Brain microvascular endothelial cell (primary cell): ENCODE measurements around the gene MLLT6.

Source experiments
- DNase-seq: peaks from one replicate; pipeline ENCODE4 v3.0.0-alpha.2; 2020
- H3K27ac ChIP-seq: fragments of 250-450 bp; sonication (Bioruptor Pico); 2 replicates; pipeline ENCODE4 v1.5.1; 2020; ENCODE audit warnings: mild to moderate bottlenecking, moderate library complexity
- H3K27me3 ChIP-seq: fragments of 250-450 bp; sonication (Bioruptor Pico); replicated peaks from 2 replicates; pipeline ENCODE4 v1.5.1; 2020; ENCODE audit warnings: mild to moderate bottlenecking
- H3K36me3 ChIP-seq: fragments of 250-450 bp; sonication (Bioruptor Pico); replicated peaks from 2 replicates; pipeline ENCODE4 v1.5.1; 2020; ENCODE audit warnings: mild to moderate bottlenecking
- H3K4me3 ChIP-seq: 2 replicates; pipeline ENCODE4 v1.5.1; 2011; ENCODE audit warnings: low read depth, mild to moderate bottlenecking, control low read depth, low read length, moderate library complexity
- CTCF ChIP-seq: IDR thresholded peaks from 2 replicates; pipeline ENCODE4 v1.5.1; 2011; ENCODE audit warnings: low read depth, mild to moderate bottlenecking, moderate library complexity, low read length, control low read depth, inconsistent platforms; ENCODE audit errors: missing control alignments
- in situ Hi-C: cut with HindIII; loops from 2 replicates; pipeline ENCODE4 v1.10.0; 2017; ENCODE audit warnings: low sequenced_read_pairs, low pct_ligation_motif_present

MLLT6 gene

GRCh38 chr17:38751808-38752307 is 46.8 kb downstream of the MLLT6 start:
- peak; percentile 73 for DNase-seq
- Histone ChIP-seq H3K4me3 (peak overlapping the region; percentile 99), H3K36me3 (peaks cover 20% of the 10 kb centered on the region), H3K27me3 (no peaks in the 10 kb centered on the region), H3K27ac (peak overlapping the region; percentile 77)
- in situ Hi-C loops: no loop called here
- TF ChIP-seq CTCF: no peak

GRCh38 chr17:38752308-38753070 is 47.4 kb downstream of the MLLT6 start, which contains the start of gene PSMB3:
TSS of gene PSMB3 (plus strand) at chr17:38752741. CDS start at chr17:38752827, 86 bp downstream.
- H3K36me3 ChIP-seq: peaks cover 26% of the 10 kb centered on the region
- peak within 1 kb of the TSS; percentile 99 for H3K4me3 ChIP-seq
- in situ Hi-C loops: no loop called here
- no peak for TF ChIP-seq CTCF
- H3K27ac ChIP-seq: peak within 1 kb of the TSS; percentile 77
- no peaks in the 10 kb centered on the region for H3K27me3 ChIP-seq
- DNase-seq: peak; percentile 99

- Histone ChIP-seq H3K4me3 (peak overlapping the region; percentile 99), H3K36me3 (peaks cover 31% of the 10 kb centered on the region), H3K27me3 (no peaks in the 10 kb centered on the region), H3K27ac (peak overlapping the region; percentile 77)
- no peak for DNase-seq
- TF ChIP-seq CTCF: no peak
- in situ Hi-C loops: no loop called here
Measured at GRCh38 chr17:38753071-38753506, 48.0 kb downstream of the MLLT6 start.

GRCh38 chr17:38761612-38762011 is 56.5 kb downstream of the MLLT6 start:
- no peak overlapping the region for H3K27ac ChIP-seq
- TF ChIP-seq CTCF: peak; percentile 73
- DNase-seq: peak; percentile 27

GRCh38 chr17:38762231-38762630 is 57.2 kb downstream of the MLLT6 start:
- Histone ChIP-seq H3K4me3 (no peak overlapping the region), H3K36me3 (peaks cover 76% of the 10 kb centered on the region), H3K27ac (no peak overlapping the region), H3K27me3 (no peaks in the 10 kb centered on the region)
- TF ChIP-seq CTCF: no peak
- in situ Hi-C loops: no loop called here
- no peak for DNase-seq

More at GRCh38 chr17:38761612-38762011, 56.5 kb downstream of the MLLT6 start:
- Histone ChIP-seq H3K4me3 (no peak overlapping the region), H3K27me3 (no peaks in the 10 kb centered on the region), H3K36me3 (peaks cover 77% of the 10 kb centered on the region)
- in situ Hi-C loops: no loop called here
